Spleen (tissue), 7 donors: ENCODE results near the gene KCNMB1.

ENCODE experiments used
- CTCF ChIP-seq, 11 experiments: fragments of 200-600 bp in 7 of 11; fragments of 450-650 bp in 4 of 11; sonication (generic) in 4 of 11; IDR thresholded peaks in 8 of 11; conservative IDR thresholded peaks in 3 of 11; 1 replicate in 7 of 11; 2 replicates in 4 of 11; pipeline versions ENCODE4 v1.4.0 to v1.8.0; 2016 to 2021; ENCODE audit warnings: antibody characterized with exemption in 11 of 11, inconsistent platforms in 4 of 11, mild to moderate bottlenecking in 1 of 11
- POLR2A ChIP-seq, 3 donors: fragments of 450-650 bp; IDR thresholded peaks; one replicate each; pipeline ENCODE4 v1.5.1; 2017; ENCODE audit warnings: antibody characterized with exemption in 3 of 3, mild to moderate bottlenecking in 1 of 3
- POLR2AphosphoS5 ChIP-seq, 3 donors: sonication (generic); formaldehyde crosslinking; IDR thresholded peaks; one replicate each; pipeline ENCODE4 v1.5.1; 2017; ENCODE audit warnings: antibody characterized with exemption in 3 of 3
- donor health status: DM: no; HTN: no; CAD: no; lungs with moderate emphysema.
- donor health status: DM: no; HTN: no; CAD: no.
- donor health status: DM: no; HTN: no; CAD: no.

DNA sequence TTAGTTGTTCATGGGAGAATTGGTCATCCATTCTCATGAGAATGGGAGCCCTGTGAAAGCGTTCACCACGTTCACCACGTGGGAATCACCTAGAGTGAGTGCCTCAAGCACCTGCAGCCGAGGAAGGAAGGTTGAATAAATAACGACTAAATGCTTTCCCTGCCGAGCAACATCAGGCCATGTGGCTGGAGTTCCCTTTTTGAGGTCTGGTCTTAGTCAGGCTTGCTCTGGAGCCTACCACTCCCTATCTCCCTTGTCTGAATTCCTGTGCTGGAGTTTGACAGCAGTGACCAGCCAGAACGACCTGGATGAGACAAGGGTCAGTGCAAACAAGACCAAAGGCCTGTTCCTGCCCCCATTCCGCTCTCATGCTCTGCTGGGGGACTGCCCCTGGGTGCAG is 28.5 kb downstream of the KCNMB1 start:
- no peak for TF ChIP-seq CTCF (IDR thresholded peaks at IDR 0.05 in 8 of 11, conservative IDR thresholded peaks at IDR 0.05 in 3 of 11)
- no peak for TF ChIP-seq POLR2AphosphoS5 (IDR thresholded peaks at IDR 0.05)
- no peak for TF ChIP-seq POLR2A (IDR thresholded peaks at IDR 0.05)
